Activated CD8-positive, alpha-beta memory T cell treated with anti-CD3 and anti-CD28 coated beads for 36 hours (primary cell): ENCODE measurements around the gene CCSER2. TPM values are rescaled to one million over a fixed set of nuclear protein-coding genes. Genes with fewer than 3 reads are reported as not detected.
"Not testable (repeated sequence)": the region's sequence is repeated elsewhere in the genome, so short reads cannot be mapped to it uniquely, and the experiment has no call there.

Experiments
- CTCF ChIA-PET: fragments of 350-600 bp; sonication (Branson Sonifier 250); formaldehyde crosslinking; loops from one replicate; lab custom pipeline; 2021; ENCODE audit warnings: antibody characterized with exemption; lab: Charles Lee
- POLR2A ChIA-PET: fragments of 350-600 bp; sonication (Branson Sonifier 250); formaldehyde crosslinking; loops from one replicate; lab custom pipeline; 2021; ENCODE audit warnings: antibody characterized with exemption; lab: Charles Lee
- total RNA-seq, 2 experiments: library from RNA; stranded (reverse); gene quantifications; one replicate each; pipeline ENCODE4 v1.2.3, GENCODE V29; 2021

The CCSER2 gene
- total RNA-seq, 2 experiments from 2014 or later: 46.7 to 47.2 TPM

GRCh38 chr10:84460520-84460919 is 132.1 kb downstream of the CCSER2 start:
- CTCF ChIA-PET: no interaction called here
- POLR2A ChIA-PET: no interaction called here

- CTCF ChIA-PET: interaction anchor here (1.4 kb wide), 1 partner anchor 118 kb away, joined by 3 read pairs; no protein-coding TSS in a partner anchor
- POLR2A ChIA-PET: no interaction called here
Measured at GRCh38 chr10:84469470-84469869, 141.1 kb downstream of the CCSER2 start.

GRCh38 chr10:84473136-84473535 is 144.7 kb downstream of the CCSER2 start:
- ChIA-PET CTCF (no interaction called here), POLR2A (no interaction called here)

- ChIA-PET CTCF (no interaction called here), POLR2A (no interaction called here)
Measured at GRCh38 chr10:84477398-84478128, 149.2 kb downstream of the CCSER2 start.

- POLR2A ChIA-PET: no interaction called here
- CTCF ChIA-PET: no interaction called here
Measured at GRCh38 chr10:84478151-84478550, 149.8 kb downstream of the CCSER2 start.

- ChIA-PET CTCF (no interaction called here), POLR2A (no interaction called here)
Measured at GRCh38 chr10:84478679-84479078, 150.3 kb downstream of the CCSER2 start.

GRCh38 chr10:84484541-84484940 is 156.2 kb downstream of the CCSER2 start:
- POLR2A ChIA-PET: no interaction called here

GRCh38 chr10:84493361-84493760 is 165.0 kb downstream of the CCSER2 start:
- CTCF ChIA-PET: interaction anchor here (0.6 kb wide), 1 partner anchor 44 kb away, joined by 4 read pairs; no protein-coding TSS in a partner anchor
- POLR2A ChIA-PET: no interaction called here

More at GRCh38 chr10:84484541-84484940, 156.2 kb downstream of the CCSER2 start:
- CTCF ChIA-PET: no interaction called here

GRCh38 chr10:84493951-84494848 is 165.8 kb downstream of the CCSER2 start:
- CTCF ChIA-PET: interaction anchor here (0.6 kb wide), 1 partner anchor 43 kb away, joined by 4 read pairs; no protein-coding TSS in a partner anchor
- POLR2A ChIA-PET: no interaction called here

GRCh38 chr10:84494849-84495180 is 166.4 kb downstream of the CCSER2 start:
- CTCF ChIA-PET: no interaction called here
- POLR2A ChIA-PET: no interaction called here

- POLR2A ChIA-PET: no interaction called here
- CTCF ChIA-PET: no interaction called here
Measured at GRCh38 chr10:84497978-84498377, 169.6 kb downstream of the CCSER2 start.

GRCh38 chr10:84499039-84499438 is 170.7 kb downstream of the CCSER2 start:
- CTCF ChIA-PET, POLR2A ChIA-PET: not testable (repeated sequence)

GRCh38 chr10:84499846-84500245 is 171.5 kb downstream of the CCSER2 start:
- ChIA-PET POLR2A (no interaction called here), CTCF (no interaction called here)

GRCh38 chr10:84510121-84510520 is 181.7 kb downstream of the CCSER2 start:
- CTCF ChIA-PET: no interaction called here
- POLR2A ChIA-PET: no interaction called here

GRCh38 chr10:84511106-84511505 is 182.7 kb downstream of the CCSER2 start:
- POLR2A ChIA-PET: no interaction called here
- CTCF ChIA-PET: no interaction called here

- CTCF ChIA-PET: interaction anchor here (1.3 kb wide), 1 partner anchor 247 kb away, joined by 3 read pairs; no protein-coding TSS in a partner anchor
- POLR2A ChIA-PET: no interaction called here
Measured at GRCh38 chr10:84511709-84512285, 183.4 kb downstream of the CCSER2 start.

GRCh38 chr10:84517554-84517953 is 189.2 kb downstream of the CCSER2 start:
- CTCF ChIA-PET: no interaction called here
- POLR2A ChIA-PET: no interaction called here

GRCh38 chr10:84519235-84519634 is 190.8 kb downstream of the CCSER2 start:
- POLR2A ChIA-PET: no interaction called here

GRCh38 chr10:84521013-84521412 is 192.6 kb downstream of the CCSER2 start:
- CTCF ChIA-PET: no interaction called here
- POLR2A ChIA-PET: no interaction called here

More at GRCh38 chr10:84519235-84519634, 190.8 kb downstream of the CCSER2 start:
- CTCF ChIA-PET: no interaction called here

GRCh38 chr10:84521468-84521867 is 193.1 kb downstream of the CCSER2 start:
- POLR2A ChIA-PET: no interaction called here
- CTCF ChIA-PET: no interaction called here
